IMR-90 (cell line): Measurements from ENCODE around the gene PRR16. TPM values are rescaled to one million over a fixed set of nuclear protein-coding genes. Genes with fewer than 3 reads are reported as not detected.

Experiments used
- ATAC-seq: fragments of 200-7000 bp; cut with Tn5 transposase; 2 replicates; pipeline ENCODE4 v1.9.1; 2020; ENCODE audit warnings: low read depth, mild to moderate bottlenecking, moderate library complexity
- BruUV-seq: library from RNA; stranded (reverse); fragments of 400-500 nt; replicated peaks from 2 replicates; lab custom pipeline; 2021; lab: Mats Ljungman, UMichigan
- CTCF ChIA-PET: fragments of 300-600 bp; formaldehyde crosslinking; extraction: SDS; loops from one replicate; lab custom pipeline; 2021; ENCODE audit warnings: antibody characterized with exemption; lab: Yijun Ruan, JAX
- POLR2A ChIA-PET: fragments of 300-600 bp; sonication (Branson Sonifier 250); formaldehyde crosslinking; loops from one replicate; lab custom pipeline; 2022; ENCODE audit warnings: antibody characterized with exemption; ENCODE audit not compliant: unreplicated experiment; lab: Charles Lee
- DNase-seq: peaks from one replicate; pipeline ENCODE4 v3.0.0; 2013
- H2AFZ ChIP-seq: replicated peaks from 2 replicates; pipeline ENCODE3; 2013; ENCODE audit warnings: low read length, mild to moderate bottlenecking; ENCODE audit not compliant: poor library complexity
- H2AK5ac ChIP-seq: 2 replicates; pipeline ENCODE4 v1.6.1; 2013; ENCODE audit warnings: low read depth, low read length, inconsistent platforms
- H2AK9ac ChIP-seq: replicated peaks from 2 replicates; pipeline ENCODE3; 2013; ENCODE audit warnings: mild to moderate bottlenecking, low read depth, low read length, moderate library complexity; ENCODE audit not compliant: poor library complexity
- H2BK120ac ChIP-seq: 2 replicates; pipeline ENCODE4 v1.6.1; 2013; ENCODE audit warnings: low read depth, low read length, inconsistent platforms
- H2BK15ac ChIP-seq: 3 replicates; pipeline ENCODE4 v1.6.1; 2013; ENCODE audit warnings: low read depth, low read length, inconsistent platforms
- H2BK20ac ChIP-seq: 2 replicates; pipeline ENCODE4 v1.6.1; 2013; ENCODE audit warnings: low read depth, mild to moderate bottlenecking, inconsistent platforms, low read length, moderate library complexity
- H2BK5ac ChIP-seq: 2 replicates; pipeline ENCODE4 v1.6.1; 2013; ENCODE audit warnings: mild to moderate bottlenecking, low read depth, low read length, inconsistent platforms; ENCODE audit not compliant: poor library complexity, severe bottlenecking
- H3K14ac ChIP-seq: replicated peaks from 2 replicates; pipeline ENCODE4 v1.6.1; 2013; ENCODE audit warnings: low read depth, low read length, inconsistent platforms
- H3K18ac ChIP-seq: 2 replicates; pipeline ENCODE4 v1.6.1; 2013; ENCODE audit warnings: low read depth, low read length, control low read depth
- H3K23ac ChIP-seq: 2 replicates; pipeline ENCODE4 v1.6.1; 2013; ENCODE audit warnings: low read depth, low read length, inconsistent platforms
- H3K27ac ChIP-seq: 2 replicates; pipeline ENCODE4 v1.5.1; 2013; ENCODE audit warnings: mild to moderate bottlenecking, control low read depth, low read length; ENCODE audit not compliant: insufficient read depth
- H3K27me3 ChIP-seq: 2 replicates; pipeline ENCODE4 v1.6.1; 2013; ENCODE audit warnings: low read length; ENCODE audit not compliant: control insufficient read depth, insufficient read depth
- H3K36me3 ChIP-seq: 2 replicates; pipeline ENCODE4 v1.6.1; 2013; ENCODE audit warnings: low read length, mixed read lengths; ENCODE audit not compliant: control insufficient read depth, insufficient read depth
- H3K4ac ChIP-seq: 2 replicates; pipeline ENCODE4 v1.6.1; 2013; ENCODE audit warnings: low read depth, low read length, inconsistent platforms
- H3K4me1 ChIP-seq: 2 replicates; pipeline ENCODE4 v1.6.1; 2013; ENCODE audit warnings: low read length, mixed read lengths; ENCODE audit not compliant: control insufficient read depth, insufficient read depth
- H3K4me2 ChIP-seq: 2 replicates; pipeline ENCODE4 v1.6.1; 2013; ENCODE audit warnings: low read depth, mild to moderate bottlenecking, control low read depth, low read length, moderate library complexity
- H3K4me3 ChIP-seq: 2 replicates; pipeline ENCODE4 v1.5.1; 2013; ENCODE audit warnings: low read depth, mild to moderate bottlenecking, control low read depth, low read length, moderate library complexity; ENCODE audit not compliant: insufficient read depth
- H3K56ac ChIP-seq: 2 replicates; pipeline ENCODE4 v1.6.1; 2013; ENCODE audit warnings: low read length, inconsistent platforms; ENCODE audit not compliant: insufficient read depth; ENCODE audit errors: extremely low read depth
- H3K79me1 ChIP-seq, 2 experiments: 2 replicates each; pipeline ENCODE4 v1.6.1; 2013; ENCODE audit warnings: low read length in 2 of 2, inconsistent platforms in 1 of 2, low read depth in 1 of 2
- H3K9ac ChIP-seq: 2 replicates; pipeline ENCODE4 v1.6.1; 2013; ENCODE audit warnings: low read depth, low read length, control low read depth
- H3K9me1 ChIP-seq: 2 replicates; pipeline ENCODE4 v1.6.1; 2013; ENCODE audit warnings: low read length, inconsistent platforms; ENCODE audit not compliant: insufficient read depth
- H3K9me3 ChIP-seq: 2 replicates; pipeline ENCODE4 v1.6.1; 2013; ENCODE audit warnings: low read length; ENCODE audit not compliant: control insufficient read depth, insufficient read depth
- H4K20me1 ChIP-seq: 2 replicates; pipeline ENCODE4 v1.6.1; 2013; ENCODE audit warnings: low read length, inconsistent platforms; ENCODE audit not compliant: insufficient read depth
- H4K5ac ChIP-seq: 2 replicates; pipeline ENCODE4 v1.6.1; 2013; ENCODE audit warnings: mild to moderate bottlenecking, low read depth, low read length, control low read depth
- H4K8ac ChIP-seq, 2 experiments: 2 replicates each; pipeline ENCODE4 v1.6.1; 2013; ENCODE audit warnings: low read depth in 2 of 2, low read length in 2 of 2, control low read depth in 1 of 2, inconsistent platforms in 1 of 2
- H4K91ac ChIP-seq: 2 replicates; pipeline ENCODE4 v1.6.1; 2013; ENCODE audit warnings: low read depth, low read length, inconsistent platforms; ENCODE audit not compliant: insufficient read depth
- BHLHE40 ChIP-seq: fragments of 150-350 bp; IDR thresholded peaks from 2 replicates; pipeline ENCODE4 v1.6.1; 2016; ENCODE audit warnings: mild to moderate bottlenecking, low read depth, low read length
- CEBPB ChIP-seq: IDR thresholded peaks from 2 replicates; pipeline ENCODE4 v1.6.1; 2012; ENCODE audit warnings: low read depth, low read length, improper control_type of control experiment
- CHD1 ChIP-seq: IDR thresholded peaks from 2 replicates; pipeline ENCODE4 v1.6.1; 2012; ENCODE audit warnings: low read depth, low read length, improper control_type of control experiment
- FOS ChIP-seq: fragments of 150-350 bp; IDR thresholded peaks from 2 replicates; pipeline ENCODE4 v1.6.1; 2016; ENCODE audit warnings: low read depth, low read length
- MAFK ChIP-seq: IDR thresholded peaks from 2 replicates; pipeline ENCODE4 v1.6.1; 2012; ENCODE audit warnings: low read depth, low read length, improper control_type of control experiment
- MAZ ChIP-seq: IDR thresholded peaks from 2 replicates; pipeline ENCODE4 v1.6.1; 2012; ENCODE audit warnings: low read depth, mild to moderate bottlenecking, low read length, improper control_type of control experiment, moderate library complexity, borderline replicate concordance
- MXI1 ChIP-seq: IDR thresholded peaks from 2 replicates; pipeline ENCODE4 v1.6.1; 2012; ENCODE audit warnings: low read depth, mild to moderate bottlenecking, low read length, moderate library complexity, borderline replicate concordance
- NFE2L2 ChIP-seq: fragments of 150-350 bp; IDR thresholded peaks from 2 replicates; pipeline ENCODE4 v1.6.1; 2016; ENCODE audit warnings: low read depth, mild to moderate bottlenecking, low read length
- POLR2A ChIP-seq: IDR thresholded peaks from 2 replicates; pipeline ENCODE4 v1.6.1; 2012; ENCODE audit warnings: mild to moderate bottlenecking, low read depth, low read length
- RAD21 ChIP-seq: IDR thresholded peaks from 2 replicates; pipeline ENCODE4 v1.6.1; 2012; ENCODE audit warnings: low read length, improper control_type of control experiment
- RCOR1 ChIP-seq: IDR thresholded peaks from 2 replicates; pipeline ENCODE4 v1.6.1; 2012; ENCODE audit warnings: mild to moderate bottlenecking, low read length, improper control_type of control experiment; ENCODE audit not compliant: insufficient replicate concordance
- RFX5 ChIP-seq: IDR thresholded peaks from 2 replicates; pipeline ENCODE4 v1.8.0; 2012; ENCODE audit warnings: low read depth, mild to moderate bottlenecking, low read length, moderate library complexity
- SMC3 ChIP-seq: fragments of 150-350 bp; IDR thresholded peaks from 2 replicates; pipeline ENCODE4 v1.6.1; 2016; ENCODE audit warnings: low read depth, mild to moderate bottlenecking, antibody characterized with exemption, low read length, moderate library complexity
- WGBS, 2 experiments: methylation state at CpG; one replicate each; pipeline versions ENCODE4 v1.1.5 to v1.1.7; 2013; ENCODE audit warnings: missing lambda C conversion rate in 2 of 2; ENCODE audit not compliant: insufficient read length in 1 of 2; ENCODE audit errors: extremely low coverage in 2 of 2; 5-methylcytosine and 5-hydroxymethylcytosine counted together
- dilution Hi-C: fragments of 300-500 bp; cut with HindIII; formaldehyde crosslinking; loops from one replicate; pipeline ENCODE4 v1.14.3; 2018; ENCODE audit warnings: low sequenced_read_pairs; ENCODE audit not compliant: unreplicated experiment
- in situ Hi-C: fragments of 300-500 bp; cut with MboI; formaldehyde crosslinking; loops from 3 replicates; pipeline ENCODE4 v1.14.3; 2019; ENCODE audit warnings: low sequenced_read_pairs, inconsistent platforms, mixed read lengths
- intact Hi-C: fragments of 100-400 bp; cut with micrococcal nuclease; formaldehyde crosslinking; loops from 2 replicates; pipeline ENCODE4 v1.10.0; 2022
- polyA plus RNA-seq, 3 experiments: library from polyadenylated mRNA; depleted of rRNA; stranded (reverse); fragments of >200 nt; gene quantifications; 2 replicates each; pipeline ENCODE4 v1.2.3, GENCODE V29; 2012; ENCODE audit warnings: low replicate concordance in 1 of 3
- total RNA-seq: library from RNA; depleted of rRNA; stranded (reverse); fragments of >200 nt; gene quantifications from 2 replicates; pipeline ENCODE4 v1.2.3, GENCODE V29; 2012
- TF ChIP-seq, protein P1 (sequence below): fragments of 150-350 bp; IDR thresholded peaks from 2 replicates; pipeline ENCODE4 v1.6.1; 2016; ENCODE audit warnings: low read depth, mild to moderate bottlenecking, low read length, moderate library complexity, borderline replicate concordance
- TF ChIP-seq, protein P2 (sequence below): conservative IDR thresholded peaks from 2 replicates; pipeline ENCODE4 v1.5.1; 2012; ENCODE audit warnings: mild to moderate bottlenecking, low read depth, low read length, improper control_type of control experiment
- TF ChIP-seq, protein P3 (sequence below): fragments of 150-350 bp; IDR thresholded peaks from 2 replicates; pipeline ENCODE4 v1.6.1; 2017; ENCODE audit warnings: mild to moderate bottlenecking, antibody characterized with exemption, low read length, low read depth

The PRR16 gene
- total and polyA plus RNA-seq, 2 of the 4 experiments (the other 2 are of a cell fraction): 9.9 to 45.2 TPM

DNA sequence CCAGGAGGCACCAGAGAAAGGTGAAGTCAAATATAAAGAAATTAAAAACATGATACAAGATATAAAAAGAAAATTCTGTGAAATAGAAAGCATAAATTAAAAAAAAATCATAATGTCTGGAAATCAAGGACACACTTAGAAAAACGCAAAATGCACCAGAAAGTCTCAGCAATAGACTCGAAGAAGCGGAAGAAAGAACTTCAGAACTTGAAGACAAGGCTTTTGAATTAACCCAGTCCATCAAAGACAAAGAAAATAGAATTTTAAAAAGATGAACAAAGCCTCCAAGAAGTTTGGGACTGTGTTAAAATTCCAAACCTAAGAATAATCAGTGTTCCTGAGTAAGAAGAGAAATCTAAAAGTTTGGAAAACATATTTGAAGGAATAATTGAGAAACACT is 168.3 kb downstream of the PRR16 start:
- no peak overlapping the region for H3K27ac ChIP-seq
- peaks cover 5 to 19% of the 10 kb centered on the region in 2 experiments for H3K79me1 ChIP-seq
- H2BK5ac ChIP-seq: no peak overlapping the region
- H3K4ac ChIP-seq: no peak overlapping the region
- H3K9me1 ChIP-seq: no peaks in the 10 kb centered on the region
- no peak overlapping the region for H3K18ac ChIP-seq
- H4K5ac ChIP-seq: no peak overlapping the region
- H3K4me2 ChIP-seq: no peak overlapping the region
- no peak overlapping the region for H3K23ac ChIP-seq
- H3K56ac ChIP-seq: no peak overlapping the region
- H2AK5ac ChIP-seq: no peak overlapping the region
- no peak overlapping the region for H2AFZ ChIP-seq
- H3K9ac ChIP-seq: no peak overlapping the region
- no peak overlapping the region for H3K14ac ChIP-seq
- intact Hi-C loops (no loop called here), dilution Hi-C loops (no loop called here), in situ Hi-C loops (no loop called here)
- H3K36me3 ChIP-seq: peaks cover 4% of the 10 kb centered on the region
- no peaks in the 10 kb centered on the region for H3K4me1 ChIP-seq
- CTCF ChIA-PET: no interaction called here
- no peak overlapping the region for H4K91ac ChIP-seq
- no peak overlapping the region for H2AK9ac ChIP-seq
- no peak for TF ChIP-seq MXI1
- TF ChIP-seq FOS: no peak
- TF ChIP-seq RCOR1: no peak
- TF ChIP-seq CEBPB: no peak
- TF ChIP-seq SMC3: no peak
- TF ChIP-seq, protein P1, sequence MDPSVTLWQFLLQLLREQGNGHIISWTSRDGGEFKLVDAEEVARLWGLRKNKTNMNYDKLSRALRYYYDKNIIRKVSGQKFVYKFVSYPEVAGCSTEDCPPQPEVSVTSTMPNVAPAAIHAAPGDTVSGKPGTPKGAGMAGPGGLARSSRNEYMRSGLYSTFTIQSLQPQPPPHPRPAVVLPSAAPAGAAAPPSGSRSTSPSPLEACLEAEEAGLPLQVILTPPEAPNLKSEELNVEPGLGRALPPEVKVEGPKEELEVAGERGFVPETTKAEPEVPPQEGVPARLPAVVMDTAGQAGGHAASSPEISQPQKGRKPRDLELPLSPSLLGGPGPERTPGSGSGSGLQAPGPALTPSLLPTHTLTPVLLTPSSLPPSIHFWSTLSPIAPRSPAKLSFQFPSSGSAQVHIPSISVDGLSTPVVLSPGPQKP: no peak
- no peak for TF ChIP-seq NFE2L2
- TF ChIP-seq MAZ: no peak
- TF ChIP-seq, protein P2, sequence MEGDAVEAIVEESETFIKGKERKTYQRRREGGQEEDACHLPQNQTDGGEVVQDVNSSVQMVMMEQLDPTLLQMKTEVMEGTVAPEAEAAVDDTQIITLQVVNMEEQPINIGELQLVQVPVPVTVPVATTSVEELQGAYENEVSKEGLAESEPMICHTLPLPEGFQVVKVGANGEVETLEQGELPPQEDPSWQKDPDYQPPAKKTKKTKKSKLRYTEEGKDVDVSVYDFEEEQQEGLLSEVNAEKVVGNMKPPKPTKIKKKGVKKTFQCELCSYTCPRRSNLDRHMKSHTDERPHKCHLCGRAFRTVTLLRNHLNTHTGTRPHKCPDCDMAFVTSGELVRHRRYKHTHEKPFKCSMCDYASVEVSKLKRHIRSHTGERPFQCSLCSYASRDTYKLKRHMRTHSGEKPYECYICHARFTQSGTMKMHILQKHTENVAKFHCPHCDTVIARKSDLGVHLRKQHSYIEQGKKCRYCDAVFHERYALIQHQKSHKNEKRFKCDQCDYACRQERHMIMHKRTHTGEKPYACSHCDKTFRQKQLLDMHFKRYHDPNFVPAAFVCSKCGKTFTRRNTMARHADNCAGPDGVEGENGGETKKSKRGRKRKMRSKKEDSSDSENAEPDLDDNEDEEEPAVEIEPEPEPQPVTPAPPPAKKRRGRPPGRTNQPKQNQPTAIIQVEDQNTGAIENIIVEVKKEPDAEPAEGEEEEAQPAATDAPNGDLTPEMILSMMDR: no peak
- TF ChIP-seq RFX5: no peak
- no peak for TF ChIP-seq MAFK
- TF ChIP-seq, protein P3, sequence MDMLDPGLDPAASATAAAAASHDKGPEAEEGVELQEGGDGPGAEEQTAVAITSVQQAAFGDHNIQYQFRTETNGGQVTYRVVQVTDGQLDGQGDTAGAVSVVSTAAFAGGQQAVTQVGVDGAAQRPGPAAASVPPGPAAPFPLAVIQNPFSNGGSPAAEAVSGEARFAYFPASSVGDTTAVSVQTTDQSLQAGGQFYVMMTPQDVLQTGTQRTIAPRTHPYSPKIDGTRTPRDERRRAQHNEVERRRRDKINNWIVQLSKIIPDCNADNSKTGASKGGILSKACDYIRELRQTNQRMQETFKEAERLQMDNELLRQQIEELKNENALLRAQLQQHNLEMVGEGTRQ: no peak
- no peak for TF ChIP-seq POLR2A
- no peak for TF ChIP-seq CHD1
- no peak for TF ChIP-seq RAD21
- no peak for TF ChIP-seq BHLHE40
- no peaks in the 10 kb centered on the region for H3K9me3 ChIP-seq
- no peaks in the 10 kb centered on the region for H3K27me3 ChIP-seq
- DNase-seq (no peak), ATAC-seq (no peak)
- no peak overlapping the region for H2BK20ac ChIP-seq
- H2BK120ac ChIP-seq: no peak overlapping the region
- 100% methylated on average over 1 of the region's 3 CpGs; no CpG with 5 or more reads in 1 of the 2 experiments for WGBS, 2 experiments
- POLR2A ChIA-PET: no interaction called here
- H4K20me1 ChIP-seq: no peaks in the 10 kb centered on the region
- H3K4me3 ChIP-seq: no peak overlapping the region
- BruUV-seq: no TSS peak
- no peak overlapping the region for H2BK15ac ChIP-seq
- no peak overlapping the region for H4K8ac ChIP-seq
